CD4-positive, alpha-beta T cell treated with Interleukin-4 for 4 hours (primary cell): ENCODE measurements around the gene OXLD1.

Source experiments
- DNase-seq: peaks from one replicate; pipeline ENCODE4 v3.0.0-alpha.2; 2020

The OXLD1 gene

GRCh38 chr17:81682565-81683207 lies 16.3 kb upstream of the OXLD1 start:
- no peak for DNase-seq

- no peak for DNase-seq
Observed at GRCh38 chr17:81681672-81682071, 15.3 kb upstream of the OXLD1 start.

GRCh38 chr17:81680150-81680549 lies 13.7 kb upstream of the OXLD1 start:
- DNase-seq = no peak

- no peak for DNase-seq
Observed at GRCh38 chr17:81676906-81677305, 10.5 kb upstream of the OXLD1 start.

GRCh38 chr17:81675515-81676221 lies 9.3 kb upstream of the OXLD1 start:
- DNase-seq = peak; percentile 35

- DNase-seq = no peak
Observed at GRCh38 chr17:81673561-81674258, 7.3 kb upstream of the OXLD1 start.

GRCh38 chr17:81672954-81673353 lies 6.5 kb upstream of the OXLD1 start:
- DNase-seq = no peak

- DNase-seq = no peak
Observed at GRCh38 chr17:81672504-81672903, 6.1 kb upstream of the OXLD1 start.

GRCh38 chr17:81667754-81668153 lies 1.3 kb upstream of the OXLD1 start:
- DNase-seq = no peak

GRCh38 chr17:81666092-81666341 lies 388 bp downstream of the OXLD1 start:
- DNase-seq = no peak

- DNase-seq = peak; percentile 20
Observed at GRCh38 chr17:81665205-81666091, 957 bp downstream of the OXLD1 start.

- DNase-seq = no peak
Observed at GRCh38 chr17:81664051-81664470, 2.3 kb downstream of the OXLD1 start.

GRCh38 chr17:81662002-81662401 lies 4.4 kb downstream of the OXLD1 start:
- no peak for DNase-seq

GRCh38 chr17:81660441-81660840 lies 6.0 kb downstream of the OXLD1 start:
- no peak for DNase-seq

- no peak for DNase-seq
Observed at GRCh38 chr17:81659038-81659437, 7.4 kb downstream of the OXLD1 start.

- no peak for DNase-seq
Observed at GRCh38 chr17:81656835-81657234, 9.6 kb downstream of the OXLD1 start.

GRCh38 chr17:81656118-81656743 lies 10.2 kb downstream of the OXLD1 start, which contains the start of gene PDE6G:
TSS of gene PDE6G (minus strand) at chr17:81656542. CDS start at chr17:81653305, 3,237 bp downstream.
- no peak for DNase-seq

GRCh38 chr17:81655378-81656117 lies 10.9 kb downstream of the OXLD1 start:
- no peak for DNase-seq

- DNase-seq = no peak
Observed at GRCh38 chr17:81652906-81653771, 13.3 kb downstream of the OXLD1 start.

GRCh38 chr17:81651692-81652091 lies 14.7 kb downstream of the OXLD1 start:
- DNase-seq = no peak

GRCh38 chr17:81650951-81651350 lies 15.5 kb downstream of the OXLD1 start:
- DNase-seq = no peak
